WTC11 (cell line): Measurements from ENCODE around the gene FGF5.

Source experiments
- CTCF ChIP-seq: fragments of 200-600 bp; IDR thresholded peaks from 2 replicates; pipeline ENCODE4 v1.8.0; 2022; ENCODE audit warnings: antibody characterized with exemption
- NR2C2 ChIP-seq: sonication (generic); formaldehyde crosslinking; IDR thresholded peaks from 2 replicates; pipeline ENCODE4 v1.8.0; 2022; ENCODE audit warnings: mild to moderate bottlenecking, missing genetic modification reagents
- SP1 ChIP-seq: sonication (generic); formaldehyde crosslinking; conservative IDR thresholded peaks from 2 replicates; pipeline ENCODE4 v1.8.1; 2022; ENCODE audit warnings: missing genetic modification reagents
- ZMAT4 ChIP-seq: fragments of 250-450 bp; sonication (Bioruptor Pico); IDR thresholded peaks from 2 replicates; pipeline ENCODE4 v1.9.0; 2021; ENCODE audit warnings: mild to moderate bottlenecking
- TF ChIP-seq, protein P1 (sequence below): sonication (generic); formaldehyde crosslinking; IDR thresholded peaks from 2 replicates; pipeline ENCODE4 v1.8.0; 2022; ENCODE audit warnings: mild to moderate bottlenecking, missing genetic modification reagents

DNA sequence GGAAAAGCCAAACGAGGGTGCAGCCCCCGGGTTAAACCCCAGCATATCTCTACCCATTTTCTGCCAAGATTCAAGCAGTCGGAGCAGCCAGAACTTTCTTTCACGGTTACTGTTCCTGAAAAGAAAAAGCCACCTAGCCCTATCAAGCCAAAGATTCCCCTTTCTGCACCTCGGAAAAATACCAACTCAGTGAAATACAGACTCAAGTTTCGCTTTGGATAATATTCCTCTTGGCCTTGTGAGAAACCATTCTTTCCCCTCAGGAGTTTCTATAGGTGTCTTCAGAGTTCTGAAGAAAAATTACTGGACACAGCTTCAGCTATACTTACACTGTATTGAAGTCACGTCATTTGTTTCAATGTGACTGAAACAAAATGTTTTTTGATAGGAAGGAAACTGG lies 20.0 kb downstream of the FGF5 start:
- no peak for TF ChIP-seq ZMAT4 (CRISPR knock-in tag)
- no peak for TF ChIP-seq CTCF
- no peak for TF ChIP-seq SP1 (CRISPR knock-in tag)
- TF ChIP-seq, protein P1, sequence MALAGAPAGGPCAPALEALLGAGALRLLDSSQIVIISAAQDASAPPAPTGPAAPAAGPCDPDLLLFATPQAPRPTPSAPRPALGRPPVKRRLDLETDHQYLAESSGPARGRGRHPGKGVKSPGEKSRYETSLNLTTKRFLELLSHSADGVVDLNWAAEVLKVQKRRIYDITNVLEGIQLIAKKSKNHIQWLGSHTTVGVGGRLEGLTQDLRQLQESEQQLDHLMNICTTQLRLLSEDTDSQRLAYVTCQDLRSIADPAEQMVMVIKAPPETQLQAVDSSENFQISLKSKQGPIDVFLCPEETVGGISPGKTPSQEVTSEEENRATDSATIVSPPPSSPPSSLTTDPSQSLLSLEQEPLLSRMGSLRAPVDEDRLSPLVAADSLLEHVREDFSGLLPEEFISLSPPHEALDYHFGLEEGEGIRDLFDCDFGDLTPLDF (CRISPR knock-in tag) = no peak
- no peak for TF ChIP-seq NR2C2 (CRISPR knock-in tag)
